Measurements from ENCODE around the gene MTLN.

GRCh38 chr2:110197452-110197851, 14.9 kb downstream of the MTLN start:
- TF ChIP-seq CTCF (IDR thresholded peaks at IDR 0.05) (no peak), POLR2A (IDR thresholded peaks at IDR 0.05) (no peak)
